HG03280 (cell line): ENCODE measurements around the gene ATG2B.

Experiments
- ATAC-seq: cut with Tn5 transposase; IDR thresholded peaks from one replicate; pipeline ENCODE4 v1.9.1; 2021; ENCODE audit warnings: mild to moderate bottlenecking, moderate library complexity; ENCODE audit not compliant: unreplicated experiment

Gene ATG2B

GRCh38 chr14:96309133-96309895, 53.8 kb downstream of the ATG2B start:
- ATAC-seq = no peak

- no peak for ATAC-seq
Observed at GRCh38 chr14:96307434-96307833, 55.7 kb downstream of the ATG2B start.

- ATAC-seq = no peak
Observed at GRCh38 chr14:96304956-96305355, 58.2 kb downstream of the ATG2B start.

GRCh38 chr14:96303981-96304380, 59.2 kb downstream of the ATG2B start:
- no peak for ATAC-seq

- ATAC-seq = no peak
Observed at GRCh38 chr14:96299441-96299840, 63.7 kb downstream of the ATG2B start.

- no peak for ATAC-seq
Observed at GRCh38 chr14:96297997-96298515, 65.1 kb downstream of the ATG2B start.

- ATAC-seq = no peak
Observed at GRCh38 chr14:96297000-96297399, 66.1 kb downstream of the ATG2B start.

- no peak for ATAC-seq
Observed at GRCh38 chr14:96294246-96294645, 68.9 kb downstream of the ATG2B start.

GRCh38 chr14:96287856-96288255, 75.3 kb downstream of the ATG2B start:
- no peak for ATAC-seq

GRCh38 chr14:96286251-96286650, 76.9 kb downstream of the ATG2B start:
- no peak for ATAC-seq

- no peak for ATAC-seq
Observed at GRCh38 chr14:96285667-96286066, 77.5 kb downstream of the ATG2B start.

GRCh38 chr14:96284430-96284829, 78.7 kb downstream of the ATG2B start:
- ATAC-seq = no peak

GRCh38 chr14:96284008-96284407, 79.1 kb downstream of the ATG2B start:
- no peak for ATAC-seq

- no peak for ATAC-seq
Observed at GRCh38 chr14:96281486-96281885, 81.7 kb downstream of the ATG2B start.

GRCh38 chr14:96280104-96280503, 83.0 kb downstream of the ATG2B start:
- no peak for ATAC-seq

- no peak for ATAC-seq
Observed at GRCh38 chr14:96279564-96279963, 83.6 kb downstream of the ATG2B start.

GRCh38 chr14:96277890-96278289, 85.3 kb downstream of the ATG2B start:
- ATAC-seq = no peak

GRCh38 chr14:96275177-96276112, 87.7 kb downstream of the ATG2B start:
- ATAC-seq = no peak

GRCh38 chr14:96274543-96274942, 88.6 kb downstream of the ATG2B start:
- ATAC-seq = no peak

GRCh38 chr14:96274122-96274521, 89.0 kb downstream of the ATG2B start:
- no peak for ATAC-seq

- no peak for ATAC-seq
Observed at GRCh38 chr14:96273629-96274028, 89.5 kb downstream of the ATG2B start.
